ENCODE data around the gene BCL2L2. TPM values are rescaled to one million over a fixed set of nuclear protein-coding genes. Genes with fewer than 3 reads are reported as not detected.
A peak's percentile ranks its signal among the peaks of the same experiment; 100 is the strongest.

Gene BCL2L2
- polyA plus RNA-seq, 3 donors from 2014 or later = 0.07 to 1.2 (median 0.69) TPM

- Mint-ChIP-seq H3K4me3 (peak within 1 kb of the TSS; percentile 96 to 100 (median 99)), H3K4me1 (peaks cover 45 to 58% of the 10 kb centered on the region in 2 donors), H3K27ac (peak within 1 kb of the TSS; percentile 98 to 100 (median 99)), H3K36me3 (peaks cover 0 to 3% (median 0%) of the 10 kb centered on the region in 3 donors), H3K9me3 (no peaks in the 10 kb centered on the region), H3K27me3 (ENCODE audit: low read depth in 3 of 3) (peaks cover 6 to 13% (median 10%) of the 10 kb centered on the region in 3 donors)
- peak; percentile 64 to 66 (median 64) for DNase-seq
Observed at GRCh38 chr14:23302290-23303225, 4.1 kb upstream of the BCL2L2 start, which contains the start of gene PPP1R3E. Gene PPP1R3E (minus strand): TSS chr14:23302859. CDS start chr14:23302576, 283 bp downstream.

DNA sequence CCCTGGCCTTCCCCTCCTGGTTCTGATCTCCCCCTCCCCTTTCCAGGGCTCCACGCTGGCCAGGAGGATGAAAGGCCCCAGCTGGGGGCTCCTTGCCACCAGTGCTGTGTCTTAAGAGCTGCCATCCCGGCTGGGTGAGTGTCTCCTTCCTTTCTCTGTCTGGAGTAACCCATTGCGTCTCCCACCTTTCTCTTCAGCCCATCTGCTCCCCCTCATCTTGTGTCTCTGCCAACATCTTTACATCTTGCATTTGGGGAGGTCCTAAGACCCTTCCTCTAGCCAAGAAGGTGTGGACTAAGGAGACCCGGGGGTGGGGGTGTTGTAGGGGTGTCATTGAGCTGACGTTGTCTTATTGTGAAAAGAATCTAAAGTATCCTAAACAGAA is 505 bp downstream of the BCL2L2 start:
- H3K36me3 Mint-ChIP-seq = no peaks in the 10 kb centered on the region
- no peaks in the 10 kb centered on the region for H3K9me3 Mint-ChIP-seq
- H3K27me3 Mint-ChIP-seq (ENCODE audit: low read depth in 3 of 3) = peaks cover 6 to 13% (median 7%) of the 10 kb centered on the region in 3 donors
- peaks cover 36 to 46% of the 10 kb centered on the region in 2 donors for H3K4me1 Mint-ChIP-seq
- DNase-seq = no peak
- peak overlapping the region; percentile 84 to 92 (median 90) for H3K27ac Mint-ChIP-seq
- peak overlapping the region; percentile 78 to 83 (median 82) for H3K4me3 Mint-ChIP-seq

DNA sequence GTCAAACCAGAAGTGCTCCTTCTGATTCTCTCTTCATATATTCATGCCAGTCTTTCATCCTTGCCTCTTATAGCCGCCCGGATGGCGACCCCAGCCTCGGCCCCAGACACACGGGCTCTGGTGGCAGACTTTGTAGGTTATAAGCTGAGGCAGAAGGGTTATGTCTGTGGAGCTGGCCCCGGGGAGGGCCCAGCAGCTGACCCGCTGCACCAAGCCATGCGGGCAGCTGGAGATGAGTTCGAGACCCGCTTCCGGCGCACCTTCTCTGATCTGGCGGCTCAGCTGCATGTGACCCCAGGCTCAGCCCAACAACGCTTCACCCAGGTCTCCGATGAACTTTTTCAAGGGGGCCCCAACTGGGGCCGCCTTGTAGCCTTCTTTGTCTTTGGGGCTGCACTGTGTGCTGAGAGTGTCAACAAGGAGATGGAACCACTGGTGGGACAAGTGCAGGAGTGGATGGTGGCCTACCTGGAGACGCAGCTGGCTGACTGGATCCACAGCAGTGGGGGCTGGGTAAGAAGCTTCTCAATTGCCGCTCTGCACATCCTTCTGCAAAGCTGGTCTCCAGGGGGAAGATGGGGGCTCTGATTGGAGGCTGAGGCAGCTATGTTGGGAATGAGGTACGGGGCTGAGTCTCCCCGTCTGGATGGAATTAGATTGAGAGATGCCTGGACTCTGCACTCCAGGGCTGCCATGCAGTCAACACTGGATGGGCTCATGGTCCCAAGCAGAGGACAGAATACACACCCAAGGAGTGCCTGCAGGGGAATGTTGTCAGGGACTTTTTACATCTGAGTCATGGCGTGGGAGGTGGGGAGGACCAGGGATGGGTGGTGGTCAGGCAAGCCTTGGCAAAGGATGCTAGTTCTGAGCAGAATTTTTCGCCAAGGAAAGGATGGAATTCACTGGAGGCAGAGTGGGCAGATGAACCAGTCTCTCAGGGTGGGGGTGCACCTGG is 1.3 kb downstream of the BCL2L2 start:
- H3K27me3 Mint-ChIP-seq (ENCODE audit: low read depth in 3 of 3) = peaks cover 0 to 10% (median 4%) of the 10 kb centered on the region in 3 donors

GRCh38 chr14:23308721-23309445 is 2.2 kb downstream of the BCL2L2 start:
- Mint-ChIP-seq H3K27ac (peak overlapping the region in 4 of 6 donors; percentile 23 to 76 (median 57)), H3K27me3 (ENCODE audit: low read depth in 3 of 3) (peaks cover 0 to 10% (median 4%) of the 10 kb centered on the region in 3 donors), H3K9me3 (no peaks in the 10 kb centered on the region), H3K4me1 (peaks cover 27 to 35% of the 10 kb centered on the region in 2 donors), H3K36me3 (peaks cover 0 to 3% (median 0%) of the 10 kb centered on the region in 3 donors), H3K4me3 (peak overlapping the region in 1 of 5 donors; percentile 42)
- no peak for DNase-seq

More for the DNA sequence above, 1.3 kb downstream of the BCL2L2 start:
- Mint-ChIP-seq H3K4me3 (peak overlapping the region; percentile 78 to 83 (median 82)), H3K4me1 (peaks cover 31 to 40% of the 10 kb centered on the region in 2 donors), H3K27ac (peak overlapping the region; percentile 84 to 92 (median 90)), H3K36me3 (peaks cover 0 to 3% (median 0%) of the 10 kb centered on the region in 3 donors), H3K9me3 (no peaks in the 10 kb centered on the region)
- DNase-seq = no peak

- Mint-ChIP-seq H3K9me3 (no peaks in the 10 kb centered on the region), H3K27ac (peak overlapping the region in 1 of 6 donors; percentile 34), H3K27me3 (ENCODE audit: low read depth in 3 of 3) (peaks cover 0 to 7% (median 4%) of the 10 kb centered on the region in 3 donors)
Observed at GRCh38 chr14:23310546-23310945, 3.9 kb downstream of the BCL2L2 start.

GRCh38 chr14:23316300-23316699 is 9.7 kb downstream of the BCL2L2 start:
- Mint-ChIP-seq H3K4me1 (peaks cover 12 to 15% of the 10 kb centered on the region in 2 donors), H3K4me3 (no peak overlapping the region), H3K36me3 (peaks cover 0 to 4% (median 3%) of the 10 kb centered on the region in 3 donors), H3K9me3 (no peaks in the 10 kb centered on the region), H3K27ac (no peak overlapping the region), H3K27me3 (ENCODE audit: low read depth in 3 of 3) (peaks cover 4 to 10% (median 7%) of the 10 kb centered on the region in 3 donors)
- no peak for DNase-seq

More at GRCh38 chr14:23310546-23310945, 3.9 kb downstream of the BCL2L2 start:
- DNase-seq = no peak
- peaks cover 0 to 3% (median 0%) of the 10 kb centered on the region in 3 donors for H3K36me3 Mint-ChIP-seq
- H3K4me3 Mint-ChIP-seq = no peak overlapping the region
- H3K4me1 Mint-ChIP-seq = peaks cover 24 to 27% of the 10 kb centered on the region in 2 donors

DNA sequence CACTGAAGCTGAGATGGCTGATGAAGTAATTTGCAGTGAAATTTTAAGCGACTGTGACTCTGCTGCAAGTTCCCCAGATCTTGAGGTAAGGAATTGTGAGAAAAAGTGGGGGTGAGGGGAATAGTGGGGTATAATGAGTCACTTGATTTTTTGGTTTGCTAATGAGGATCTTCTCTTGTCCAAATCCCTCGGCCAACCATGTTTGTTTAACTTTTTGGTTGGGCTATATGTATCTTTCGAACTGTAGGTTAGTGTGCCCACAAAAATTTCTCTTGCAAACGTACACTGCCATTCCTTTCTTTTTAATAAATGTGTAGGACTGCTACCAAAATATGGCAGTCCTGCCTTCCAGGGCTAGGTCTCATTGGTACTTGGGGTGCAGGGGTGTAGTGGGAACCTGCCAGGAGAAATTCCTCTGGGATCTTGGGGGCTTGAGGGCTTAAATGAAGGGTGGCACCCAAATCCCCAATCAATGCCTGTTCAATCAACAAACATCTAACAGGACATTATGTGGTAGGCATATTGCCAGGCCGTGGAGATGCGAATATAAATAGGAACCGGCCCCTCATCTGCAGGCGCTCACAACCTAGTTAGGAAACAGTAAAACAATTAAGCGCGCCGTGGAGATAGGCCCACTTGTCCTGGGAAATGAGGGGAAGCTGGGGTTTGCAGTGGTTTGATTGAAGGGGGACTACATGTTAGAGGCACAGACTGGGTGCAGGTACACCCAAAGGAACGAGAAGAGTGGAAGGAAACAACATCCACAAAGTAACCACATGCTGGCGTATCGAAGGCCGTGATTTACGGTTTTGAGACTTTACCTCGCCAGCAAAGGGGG is 13.3 kb downstream of the BCL2L2 start:
- peaks cover 6 to 10% (median 7%) of the 10 kb centered on the region in 3 donors for H3K27me3 Mint-ChIP-seq (ENCODE audit: low read depth in 3 of 3)
- DNase-seq = no peak
- no peaks in the 10 kb centered on the region for H3K9me3 Mint-ChIP-seq
- H3K36me3 Mint-ChIP-seq = peaks cover 4 to 19% (median 10%) of the 10 kb centered on the region in 3 donors
- H3K4me1 Mint-ChIP-seq = peaks cover 27 to 36% of the 10 kb centered on the region in 2 donors
- peak overlapping the region; percentile 90 to 93 (median 91) for H3K4me3 Mint-ChIP-seq
- peak overlapping the region; percentile 97 to 100 (median 98) for H3K27ac Mint-ChIP-seq

DNA sequence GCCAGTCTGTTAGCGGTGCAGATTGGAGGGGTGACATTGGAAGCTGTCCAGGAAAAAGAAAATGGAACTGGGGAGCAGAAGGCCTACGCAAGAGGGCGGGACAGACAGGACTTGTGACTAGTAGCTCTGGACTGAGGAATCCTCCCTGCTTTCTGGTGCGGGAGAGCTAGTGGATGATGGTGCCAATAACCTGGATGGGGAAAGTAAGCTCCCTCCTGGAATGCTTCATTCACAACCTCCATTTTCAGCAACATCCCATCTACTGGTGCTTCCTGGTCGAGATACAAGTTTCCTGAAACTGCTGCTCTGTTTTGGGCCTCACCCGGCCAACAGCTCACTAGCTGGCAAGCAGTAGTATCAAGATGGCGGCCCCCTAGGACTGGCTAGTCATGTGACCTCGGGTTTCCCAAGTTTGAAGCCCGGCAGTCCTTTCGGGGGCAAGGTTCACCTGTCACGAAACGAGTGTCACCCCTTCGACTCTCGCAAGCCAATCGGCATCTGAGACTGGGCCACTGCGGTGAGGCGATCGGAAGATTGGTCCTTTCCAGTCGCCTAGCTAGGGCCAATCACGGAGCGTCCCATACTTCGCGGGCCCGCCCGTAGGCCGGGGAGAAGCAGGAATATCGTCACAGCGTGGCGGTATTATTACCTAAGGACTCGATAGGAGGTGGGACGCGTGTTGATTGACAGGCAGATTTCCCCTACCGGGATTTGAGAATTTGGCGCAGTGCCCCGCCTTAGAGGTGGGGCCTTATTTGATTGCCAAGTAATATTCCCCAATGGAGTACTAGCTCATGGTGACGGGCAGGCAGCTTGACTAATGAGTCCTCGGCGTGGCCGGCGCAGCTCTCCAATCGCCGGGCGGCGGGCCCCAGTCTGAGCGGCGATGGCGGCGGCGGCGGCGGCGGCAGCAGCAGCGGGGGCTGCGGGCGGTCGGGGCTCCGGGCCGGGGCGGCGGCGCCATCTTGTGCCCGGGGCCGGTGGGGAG is 14.2 kb downstream of the BCL2L2 start, which contains the start of gene PABPN1:
PABPN1 (plus strand) TSS at position 874 of the 988 bp plus-strand sequence; CDS start at position 887, 13 bp downstream.
- H3K27ac Mint-ChIP-seq = peak within 1 kb of the TSS; percentile 97 to 100 (median 98)
- no peaks in the 10 kb centered on the region for H3K9me3 Mint-ChIP-seq
- H3K4me3 Mint-ChIP-seq = peak within 1 kb of the TSS; percentile 90 to 93 (median 91)
- H3K36me3 Mint-ChIP-seq = peaks cover 8 to 20% (median 10%) of the 10 kb centered on the region in 3 donors
- peak; percentile 98 to 99 (median 99) for DNase-seq
- H3K27me3 Mint-ChIP-seq (ENCODE audit: low read depth in 3 of 3) = peaks cover 6 to 13% (median 7%) of the 10 kb centered on the region in 3 donors
- peaks cover 27 to 36% of the 10 kb centered on the region in 2 donors for H3K4me1 Mint-ChIP-seq

- Mint-ChIP-seq H3K36me3 (peaks cover 6 to 20% (median 11%) of the 10 kb centered on the region in 3 donors), H3K9me3 (no peaks in the 10 kb centered on the region), H3K27me3 (ENCODE audit: low read depth in 3 of 3) (peaks cover 6 to 13% (median 7%) of the 10 kb centered on the region in 3 donors), H3K4me3 (peak overlapping the region; percentile 86 to 93 (median 90)), H3K4me1 (peaks cover 30 to 36% of the 10 kb centered on the region in 2 donors), H3K27ac (peak overlapping the region; percentile 88 to 100 (median 92))
- DNase-seq = peak; percentile 18 to 34 (median 25)
Observed at GRCh38 chr14:23321572-23322547, 15.2 kb downstream of the BCL2L2 start.

Data from immature natural killer cell (primary cell).